GM19463 (cell line): ENCODE results near the gene TP73.

Experiments
- ATAC-seq: cut with Tn5 transposase; IDR thresholded peaks from one replicate; pipeline ENCODE4 v1.9.1; 2021; ENCODE audit warnings: mild to moderate bottlenecking, moderate library complexity; ENCODE audit not compliant: unreplicated experiment

The TP73 gene

GRCh38 chr1:3651930-3652547 is at the start of gene TP73:
TP73 (plus strand) TSS chr1:3652516; CDS start chr1:3682366, 29,850 bp downstream.
- ATAC-seq: no peak

- no peak for ATAC-seq
Observed at GRCh38 chr1:3603156-3603555, 49.2 kb upstream of the TP73 start.

- ATAC-seq: no peak
Observed at GRCh38 chr1:3603571-3604467, 48.5 kb upstream of the TP73 start.

- no peak for ATAC-seq
Observed at GRCh38 chr1:3604468-3604974, 47.8 kb upstream of the TP73 start.

GRCh38 chr1:3604997-3605823 is 47.1 kb upstream of the TP73 start:
- no peak for ATAC-seq

GRCh38 chr1:3606779-3607702 is 45.3 kb upstream of the TP73 start:
- no peak for ATAC-seq

- ATAC-seq: no peak
Observed at GRCh38 chr1:3607703-3608065, 44.6 kb upstream of the TP73 start.

GRCh38 chr1:3608154-3608553 is 44.2 kb upstream of the TP73 start:
- no peak for ATAC-seq

GRCh38 chr1:3609016-3609768 is 43.1 kb upstream of the TP73 start:
- no peak for ATAC-seq

- no peak for ATAC-seq
Observed at GRCh38 chr1:3609769-3610526, 42.4 kb upstream of the TP73 start.

- ATAC-seq: no peak
Observed at GRCh38 chr1:3610527-3611169, 41.7 kb upstream of the TP73 start.

GRCh38 chr1:3611170-3612019 is 40.9 kb upstream of the TP73 start, which contains the start of gene MEGF6:
MEGF6 (minus strand) TSS chr1:3611508; CDS start chr1:3611268, 240 bp downstream.
- ATAC-seq: no peak

GRCh38 chr1:3612123-3612522 is 40.2 kb upstream of the TP73 start:
- no peak for ATAC-seq

GRCh38 chr1:3614755-3615742 is 37.3 kb upstream of the TP73 start:
- no peak for ATAC-seq

GRCh38 chr1:3616861-3617260 is 35.5 kb upstream of the TP73 start:
- no peak for ATAC-seq

- ATAC-seq: no peak
Observed at GRCh38 chr1:3617806-3618345, 34.4 kb upstream of the TP73 start.
